Pulmonary artery endothelial cell (primary cell): ENCODE results near the gene COX7B. TPM values are rescaled to one million over a fixed set of nuclear protein-coding genes. Genes with fewer than 3 reads are reported as not detected.
"Not testable (repeated sequence)": the region's sequence is repeated elsewhere in the genome, so short reads cannot be mapped to it uniquely, and the experiment has no call there.

ENCODE experiments used
- DNase-seq: peaks from one replicate; pipeline ENCODE4 v3.0.0-alpha.2; 2011; ENCODE audit warnings: low read depth, low spot score
- total RNA-seq: library from RNA; depleted of rRNA; stranded (reverse); fragments of >200 nt; gene quantifications from 2 replicates; pipeline ENCODE4 v1.2.3, GENCODE V29; 2014

The COX7B gene
- 332 and 450 TPM in 2 replicates for total RNA-seq

GRCh38 chrX:77899081-77899828, at the start of gene COX7B:
COX7B (plus strand) TSS chrX:77899468; CDS start chrX:77899554, 86 bp downstream.
- DNase-seq = peak; percentile 80

GRCh38 chrX:77875372-77875771, 23.9 kb upstream of the COX7B start:
- DNase-seq = no peak

- not testable (repeated sequence) for DNase-seq
Observed at GRCh38 chrX:77881418-77881817, 17.9 kb upstream of the COX7B start.

GRCh38 chrX:77892887-77893286, 6.4 kb upstream of the COX7B start:
- no peak for DNase-seq

GRCh38 chrX:77893713-77894112, 5.6 kb upstream of the COX7B start:
- no peak for DNase-seq

- peak; percentile 88 for DNase-seq
Observed at GRCh38 chrX:77894921-77895886, 4.1 kb upstream of the COX7B start, which contains the start of gene MAGT1. MAGT1 (minus strand) TSS chrX:77895435; CDS start chrX:77895410, 25 bp downstream.

- DNase-seq = no peak
Observed at GRCh38 chrX:77900688-77901087, 1.4 kb downstream of the COX7B start.

- no peak for DNase-seq
Observed at GRCh38 chrX:77901506-77901905, 2.2 kb downstream of the COX7B start.

- DNase-seq = peak; percentile 60
Observed at GRCh38 chrX:77910108-77910840, 11.0 kb downstream of the COX7B start, which contains the start of gene ATP7A. ATP7A (plus strand) TSS chrX:77910693; CDS start chrX:77971642, 60,949 bp downstream.

GRCh38 chrX:77917294-77917933, 18.1 kb downstream of the COX7B start:
- no peak for DNase-seq

- no peak for DNase-seq
Observed at GRCh38 chrX:77918568-77918967, 19.3 kb downstream of the COX7B start.

- DNase-seq = not testable (repeated sequence)
Observed at GRCh38 chrX:77919370-77919769, 20.1 kb downstream of the COX7B start.

GRCh38 chrX:77922787-77923186, 23.5 kb downstream of the COX7B start:
- DNase-seq = no peak

GRCh38 chrX:77924320-77924859, 25.1 kb downstream of the COX7B start:
- DNase-seq = no peak

- no peak for DNase-seq
Observed at GRCh38 chrX:77925764-77926163, 26.5 kb downstream of the COX7B start.

- DNase-seq = no peak
Observed at GRCh38 chrX:77930581-77930980, 31.3 kb downstream of the COX7B start.

- DNase-seq = no peak
Observed at GRCh38 chrX:77935886-77936285, 36.6 kb downstream of the COX7B start.

GRCh38 chrX:77936299-77936698, 37.0 kb downstream of the COX7B start:
- DNase-seq = no peak

- no peak for DNase-seq
Observed at GRCh38 chrX:77937291-77937690, 38.0 kb downstream of the COX7B start.

- DNase-seq = no peak
Observed at GRCh38 chrX:77938083-77938680, 38.9 kb downstream of the COX7B start.
